Loucy (cell line): ENCODE data around the gene LUM.

Experiments used
- CTCF ChIP-seq: fragments of 200-600 bp; sonication (generic); conservative IDR thresholded peaks from 2 replicates; pipeline ENCODE4 v1.5.1; 2014; ENCODE audit warnings: mild to moderate bottlenecking, antibody characterized with exemption, low read length
- EZH2phosphoT487 ChIP-seq: fragments of 200-600 bp; IDR thresholded peaks from 2 replicates; pipeline ENCODE4 v1.6.1; 2018; ENCODE audit warnings: antibody characterized with exemption, mild to moderate bottlenecking, moderate library complexity, borderline replicate concordance

GRCh38 chr12:91093341-91093740 lies 18.0 kb downstream of the LUM start:
- no peak for TF ChIP-seq CTCF
- no peak for TF ChIP-seq EZH2phosphoT487
